NB4 (cell line): Measurements from ENCODE around the gene LRRC32.

Experiments used
- DNase-seq: peaks from one replicate; pipeline ENCODE4 v3.0.0; 2010; ENCODE audit warnings: low read depth
- H3K4me3 ChIP-seq: one replicate; pipeline ENCODE4 v1.5.1; 2011; ENCODE audit warnings: mild to moderate bottlenecking, low read depth, low read length, moderate library complexity
- CTCF ChIP-seq: IDR thresholded peaks from one replicate; pipeline ENCODE4 v1.5.1; 2012; ENCODE audit warnings: low read depth, low read length
- MAX ChIP-seq: IDR thresholded peaks from 2 replicates; pipeline ENCODE4 v1.6.1; 2011; ENCODE audit warnings: low read depth, low read length
- MYC ChIP-seq: IDR thresholded peaks from 2 replicates; pipeline ENCODE4 v1.6.1; 2011; ENCODE audit warnings: low read depth, low read length
- POLR2A ChIP-seq: IDR thresholded peaks from 2 replicates; pipeline ENCODE4 v1.6.1; 2011; ENCODE audit warnings: mild to moderate bottlenecking; ENCODE audit not compliant: insufficient read length; ENCODE audit errors: extremely low read depth

The LRRC32 gene

GRCh38 chr11:76658231-76658630 is 12.3 kb downstream of the LRRC32 start:
- TF ChIP-seq MAX (no peak), CTCF (no peak), POLR2A (no peak), MYC (no peak)
- no peak overlapping the region for H3K4me3 ChIP-seq
- DNase-seq = no peak

- DNase-seq = no peak
- H3K4me3 ChIP-seq = no peak overlapping the region
- TF ChIP-seq CTCF (no peak), MAX (no peak)
Observed at GRCh38 chr11:76657187-76658170, 13.1 kb downstream of the LRRC32 start.

GRCh38 chr11:76656571-76657081 is 13.9 kb downstream of the LRRC32 start:
- TF ChIP-seq POLR2A (no peak), MYC (no peak), CTCF (no peak), MAX (no peak)
- H3K4me3 ChIP-seq = no peak overlapping the region

GRCh38 chr11:76656050-76656531 is 14.5 kb downstream of the LRRC32 start:
- H3K4me3 ChIP-seq = no peak overlapping the region
- TF ChIP-seq MAX (no peak), MYC (no peak), CTCF (no peak), POLR2A (no peak)
- DNase-seq = no peak

More at GRCh38 chr11:76656571-76657081, 13.9 kb downstream of the LRRC32 start:
- DNase-seq = no peak

GRCh38 chr11:76655501-76656049 is 15.0 kb downstream of the LRRC32 start:
- TF ChIP-seq CTCF (no peak), MYC (no peak), MAX (no peak), POLR2A (no peak)
- DNase-seq = no peak
- no peak overlapping the region for H3K4me3 ChIP-seq
